ENCODE results near the gene MYB. TPM values are rescaled to one million over a fixed set of nuclear protein-coding genes. Genes with fewer than 3 reads are reported as not detected.

The MYB gene
- total and polyA plus RNA-seq, 2 experiments from 2014 or later: 0.10 to 1.2 TPM

DNA sequence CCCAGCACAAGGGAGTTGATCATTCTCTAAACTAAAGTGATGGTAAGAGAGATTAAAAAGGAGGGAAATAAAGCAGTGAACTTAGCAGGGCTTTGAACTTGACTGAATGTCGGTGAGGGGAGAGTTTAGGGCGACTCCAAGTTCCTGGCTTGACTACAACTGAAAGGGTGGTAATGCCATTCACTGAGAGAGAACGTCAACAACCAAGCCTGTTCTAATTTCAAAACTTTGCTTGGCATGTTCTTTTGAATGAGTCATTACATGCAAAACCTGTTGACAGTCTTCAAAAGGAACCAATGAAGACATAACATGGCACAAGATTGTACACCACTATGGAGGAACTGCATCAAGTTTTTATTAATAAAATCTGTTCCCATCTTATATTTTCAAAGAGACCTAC is 10.3 kb upstream of the MYB start:
- DNase-seq: peak; percentile 2
- H3F3A ChIP-seq (ENCODE audit: insufficient read depth): no peaks in the 10 kb centered on the region
- H3K9me2 ChIP-seq (ENCODE audit: insufficient read depth): no peaks in the 10 kb centered on the region
- no peak overlapping the region for H3K4me3 ChIP-seq
- no peaks in the 10 kb centered on the region for H3K4me1 ChIP-seq (ENCODE audit: insufficient read depth)
- no peaks in the 10 kb centered on the region for H3K36me3 ChIP-seq (ENCODE audit: low read depth)
- H3K9me3 ChIP-seq (ENCODE audit: low read depth): no peaks in the 10 kb centered on the region
- H3K27me3 ChIP-seq (replicated peaks; ENCODE audit: insufficient read depth): no peaks in the 10 kb centered on the region
- no peak overlapping the region for H2AFZ ChIP-seq
- in situ Hi-C loops (cut with MboI): no loop called here
- TF ChIP-seq EZH2phosphoT487 (IDR thresholded peaks at IDR 0.05; ENCODE audit: insufficient read depth, low read depth): no peak
- no peak for TF ChIP-seq EZH2 (IDR thresholded peaks at IDR 0.05; ENCODE audit: insufficient read depth, poor library complexity, severe bottlenecking)
- H3K79me2 ChIP-seq (ENCODE audit: insufficient read depth): no peaks in the 10 kb centered on the region
- no peak overlapping the region for H3K9ac ChIP-seq
- no peak overlapping the region for H3K27ac ChIP-seq
- H3K4me2 ChIP-seq (ENCODE audit: unreplicated experiment): no peak overlapping the region
- H4K20me1 ChIP-seq (ENCODE audit: insufficient read depth): no peaks in the 10 kb centered on the region
- 65 to 66% methylated on average over 3 of the region's 3 CpGs for WGBS, 2 experiments (ENCODE audit: low coverage in 1 of 2, low lambda C conversion rate in 2 of 2, missing lambda C conversion rate in 2 of 2)

DNA sequence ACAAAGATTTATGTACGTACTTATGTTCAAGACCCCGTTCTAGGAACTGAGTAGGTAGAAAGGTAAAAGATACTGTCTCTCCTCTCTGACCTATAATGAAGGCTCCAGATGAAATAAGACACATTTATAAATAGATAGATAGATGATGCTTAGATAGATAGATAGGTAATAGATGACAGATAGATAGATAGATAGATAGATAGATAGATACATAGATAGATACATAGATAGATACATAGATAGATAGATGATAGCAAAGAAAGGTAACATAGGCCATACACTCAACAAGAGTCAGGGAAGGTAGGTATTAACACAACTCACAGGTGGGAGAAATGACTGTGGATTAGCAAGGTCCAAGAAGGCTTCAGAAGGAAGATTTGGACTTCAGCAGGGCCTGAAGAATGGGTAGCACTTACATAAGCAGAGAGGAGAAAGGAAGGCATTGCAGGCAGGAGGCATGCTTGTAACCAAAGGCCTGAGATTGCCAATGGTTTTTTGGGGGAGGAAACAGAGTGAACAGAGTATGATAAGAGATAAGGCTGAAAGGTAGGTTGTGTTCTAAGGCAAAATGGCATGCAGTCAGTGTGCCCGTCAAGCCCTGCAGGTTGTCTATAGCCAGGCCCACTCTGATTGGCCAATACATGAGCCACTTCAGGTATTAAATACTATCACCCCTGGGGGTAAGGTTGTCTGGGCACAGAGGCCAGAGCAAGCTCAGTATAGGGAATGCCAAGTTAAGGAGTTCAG is 7.7 kb upstream of the MYB start:
- Histone ChIP-seq H3K9me2 (ENCODE audit: insufficient read depth) (no peaks in the 10 kb centered on the region), H3K4me3 (no peak overlapping the region), H3K4me1 (ENCODE audit: insufficient read depth) (no peaks in the 10 kb centered on the region), H3K27ac (no peak overlapping the region), H2AFZ (0 out of 2 replicates have a peak overlapping the region, but pooled peaks have one; percentile 3), H3K9ac (no peak overlapping the region), H3K36me3 (ENCODE audit: low read depth) (no peaks in the 10 kb centered on the region), H3K4me2 (ENCODE audit: unreplicated experiment) (no peak overlapping the region), H3K79me2 (ENCODE audit: insufficient read depth) (no peaks in the 10 kb centered on the region), H4K20me1 (ENCODE audit: insufficient read depth) (no peaks in the 10 kb centered on the region), H3K27me3 (replicated peaks; ENCODE audit: insufficient read depth) (no peaks in the 10 kb centered on the region), H3K9me3 (ENCODE audit: low read depth) (no peaks in the 10 kb centered on the region), H3F3A (ENCODE audit: insufficient read depth) (no peaks in the 10 kb centered on the region)
- TF ChIP-seq EZH2phosphoT487 (IDR thresholded peaks at IDR 0.05; ENCODE audit: insufficient read depth, low read depth): no peak
- TF ChIP-seq EZH2 (IDR thresholded peaks at IDR 0.05; ENCODE audit: insufficient read depth, poor library complexity, severe bottlenecking): no peak
- DNase-seq: no peak
- in situ Hi-C loops (cut with MboI): no loop called here
- WGBS, 2 experiments (ENCODE audit: low coverage in 1 of 2, low lambda C conversion rate in 2 of 2, missing lambda C conversion rate in 2 of 2): 91 to 94% methylated on average over 3 of the region's 3 CpGs

DNA sequence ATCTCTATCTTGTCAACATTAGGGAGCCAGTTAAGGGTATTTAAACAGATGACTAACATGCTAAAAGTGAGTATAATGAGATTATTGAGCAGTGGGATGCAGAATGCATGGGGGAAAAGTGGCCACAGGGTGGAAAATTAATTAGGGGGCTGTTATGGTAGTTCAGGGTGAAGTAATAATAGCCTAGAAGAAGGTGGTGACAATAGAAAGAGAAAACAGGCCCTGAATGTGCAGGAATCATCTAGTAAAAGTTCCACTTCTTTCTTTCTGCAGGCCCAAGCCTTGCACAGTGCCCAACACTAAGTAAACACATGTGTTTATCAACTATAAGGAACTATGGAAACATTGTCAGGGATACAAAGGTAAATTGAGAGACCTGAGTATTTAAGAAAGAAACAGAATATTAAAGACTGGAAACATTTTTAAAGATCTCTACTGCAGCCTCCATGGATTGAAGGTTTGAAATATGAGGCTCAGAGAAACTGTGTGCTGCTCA is 7.1 kb upstream of the MYB start:
- Histone ChIP-seq H4K20me1 (ENCODE audit: insufficient read depth) (no peaks in the 10 kb centered on the region), H2AFZ (0 out of 2 replicates have a peak overlapping the region, but pooled peaks have one; percentile 3), H3K9me3 (ENCODE audit: low read depth) (no peaks in the 10 kb centered on the region), H3K9me2 (ENCODE audit: insufficient read depth) (no peaks in the 10 kb centered on the region), H3K4me3 (no peak overlapping the region), H3K9ac (no peak overlapping the region), H3K27ac (no peak overlapping the region), H3K27me3 (replicated peaks; ENCODE audit: insufficient read depth) (no peaks in the 10 kb centered on the region), H3K79me2 (ENCODE audit: insufficient read depth) (no peaks in the 10 kb centered on the region), H3K4me2 (ENCODE audit: unreplicated experiment) (no peak overlapping the region), H3F3A (ENCODE audit: insufficient read depth) (peaks cover 3% of the 10 kb centered on the region; the same call in 1 of the 2 replicates), H3K36me3 (ENCODE audit: low read depth) (no peaks in the 10 kb centered on the region), H3K4me1 (ENCODE audit: insufficient read depth) (no peaks in the 10 kb centered on the region)
- TF ChIP-seq EZH2 (IDR thresholded peaks at IDR 0.05; ENCODE audit: insufficient read depth, poor library complexity, severe bottlenecking) (no peak), EZH2phosphoT487 (IDR thresholded peaks at IDR 0.05; ENCODE audit: insufficient read depth, low read depth) (no peak)
- in situ Hi-C loops (cut with MboI): no loop called here
- DNase-seq: no peak

DNA sequence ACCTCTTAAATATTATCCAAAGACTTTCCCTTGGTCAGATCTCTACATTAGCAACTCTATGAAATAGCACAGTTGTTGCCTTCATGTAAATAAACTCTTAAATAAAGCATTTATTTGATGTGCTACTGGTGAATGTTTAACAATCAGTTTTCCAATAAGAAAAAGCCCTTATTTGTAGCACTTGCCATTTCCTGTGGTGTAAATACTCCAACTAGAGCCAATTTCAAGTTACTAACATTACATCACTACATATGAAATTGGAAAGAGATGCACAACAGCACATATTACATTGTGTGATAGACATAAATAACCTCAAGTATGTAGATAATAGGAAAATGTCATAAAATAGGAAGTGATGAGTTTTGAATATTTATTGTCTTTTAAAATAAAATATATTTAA is 5.0 kb upstream of the MYB start:
- Histone ChIP-seq H3K9me2 (ENCODE audit: insufficient read depth) (no peaks in the 10 kb centered on the region), H3F3A (ENCODE audit: insufficient read depth) (peaks cover 14% of the 10 kb centered on the region), H2AFZ (no peak overlapping the region), H3K9me3 (ENCODE audit: low read depth) (no peaks in the 10 kb centered on the region), H3K4me1 (ENCODE audit: insufficient read depth) (no peaks in the 10 kb centered on the region), H4K20me1 (ENCODE audit: insufficient read depth) (no peaks in the 10 kb centered on the region), H3K79me2 (ENCODE audit: insufficient read depth) (no peaks in the 10 kb centered on the region), H3K9ac (no peak overlapping the region), H3K27me3 (replicated peaks; ENCODE audit: insufficient read depth) (no peaks in the 10 kb centered on the region), H3K27ac (no peak overlapping the region), H3K36me3 (ENCODE audit: low read depth) (no peaks in the 10 kb centered on the region), H3K4me2 (ENCODE audit: unreplicated experiment) (no peak overlapping the region), H3K4me3 (no peak overlapping the region)
- in situ Hi-C loops (cut with MboI): no loop called here
- no peak for DNase-seq
- TF ChIP-seq EZH2phosphoT487 (IDR thresholded peaks at IDR 0.05; ENCODE audit: insufficient read depth, low read depth): no peak
- no peak for TF ChIP-seq EZH2 (IDR thresholded peaks at IDR 0.05; ENCODE audit: insufficient read depth, poor library complexity, severe bottlenecking)

Data from GM23248 (cell line).